Loucy (cell line): Measurements from ENCODE around the gene HPCAL4.

ENCODE experiments used
- H2AFZ ChIP-seq: fragments of 200-600 bp; sonication (generic); 2 replicates; pipeline ENCODE4 v1.6.0; 2016; ENCODE audit warnings: antibody characterized with exemption, mild to moderate bottlenecking, low read length, moderate library complexity
- H3F3A ChIP-seq: fragments of 200-600 bp; 2 replicates; pipeline ENCODE4 v1.6.0; 2016; ENCODE audit warnings: antibody characterized with exemption, low read depth, mild to moderate bottlenecking
- H3K27me3 ChIP-seq: fragments of 200-600 bp; sonication (generic); 2 replicates; pipeline ENCODE4 v1.6.1; 2014; ENCODE audit warnings: low read length, mild to moderate bottlenecking; ENCODE audit not compliant: insufficient read depth, poor library complexity, severe bottlenecking
- H3K36me3 ChIP-seq: fragments of 200-600 bp; sonication (generic); 2 replicates; pipeline ENCODE4 v1.6.1; 2016; ENCODE audit warnings: low read length; ENCODE audit not compliant: insufficient read depth
- H3K4me1 ChIP-seq: fragments of 200-600 bp; sonication (generic); 2 replicates; pipeline ENCODE4 v1.5.1; 2014; ENCODE audit warnings: low read length, mild to moderate bottlenecking; ENCODE audit not compliant: insufficient read depth, poor library complexity, severe bottlenecking
- H3K4me2 ChIP-seq: fragments of 200-600 bp; sonication (generic); 2 replicates; pipeline ENCODE4 v1.6.0; 2014; ENCODE audit warnings: antibody characterized with exemption, low read length, low read depth, mild to moderate bottlenecking; ENCODE audit not compliant: poor library complexity, severe bottlenecking
- H3K4me3 ChIP-seq: fragments of 200-600 bp; sonication (generic); 2 replicates; pipeline ENCODE4 v1.5.1; 2014; ENCODE audit warnings: low read length, mild to moderate bottlenecking, mixed read lengths; ENCODE audit not compliant: poor library complexity, severe bottlenecking
- H3K79me2 ChIP-seq: fragments of 200-600 bp; sonication (generic); 2 replicates; pipeline ENCODE4 v1.6.1; 2014; ENCODE audit warnings: low read length; ENCODE audit not compliant: insufficient read depth
- H3K9ac ChIP-seq: fragments of 200-600 bp; sonication (generic); 2 replicates; pipeline ENCODE4 v1.6.0; 2014; ENCODE audit warnings: mild to moderate bottlenecking, low read depth, low read length, moderate library complexity; ENCODE audit not compliant: poor library complexity, severe bottlenecking
- H3K9me2 ChIP-seq: fragments of 200-600 bp; sonication (generic); replicated peaks from 2 replicates; pipeline ENCODE4 v1.6.1; 2016; ENCODE audit warnings: low read depth, low read length, mixed read lengths
- H3K9me3 ChIP-seq: fragments of 200-600 bp; sonication (generic); 2 replicates; pipeline ENCODE4 v1.6.1; 2014; ENCODE audit warnings: mild to moderate bottlenecking, antibody characterized with exemption, low read length, low read depth; ENCODE audit not compliant: insufficient read depth
- H4K20me1 ChIP-seq: fragments of 200-600 bp; sonication (generic); 2 replicates; pipeline ENCODE4 v1.6.0; 2014; ENCODE audit warnings: antibody characterized with exemption, low read length, mild to moderate bottlenecking; ENCODE audit not compliant: insufficient read depth, poor library complexity, severe bottlenecking
- EZH2phosphoT487 ChIP-seq: fragments of 200-600 bp; IDR thresholded peaks from 2 replicates; pipeline ENCODE4 v1.6.1; 2018; ENCODE audit warnings: antibody characterized with exemption, mild to moderate bottlenecking, moderate library complexity, borderline replicate concordance
- TF ChIP-seq, protein P1 (sequence below): fragments of 200-600 bp; sonication (generic); conservative IDR thresholded peaks from 2 replicates; pipeline ENCODE4 v1.5.1; 2014; ENCODE audit warnings: mild to moderate bottlenecking, antibody characterized with exemption, low read length

The HPCAL4 gene

DNA sequence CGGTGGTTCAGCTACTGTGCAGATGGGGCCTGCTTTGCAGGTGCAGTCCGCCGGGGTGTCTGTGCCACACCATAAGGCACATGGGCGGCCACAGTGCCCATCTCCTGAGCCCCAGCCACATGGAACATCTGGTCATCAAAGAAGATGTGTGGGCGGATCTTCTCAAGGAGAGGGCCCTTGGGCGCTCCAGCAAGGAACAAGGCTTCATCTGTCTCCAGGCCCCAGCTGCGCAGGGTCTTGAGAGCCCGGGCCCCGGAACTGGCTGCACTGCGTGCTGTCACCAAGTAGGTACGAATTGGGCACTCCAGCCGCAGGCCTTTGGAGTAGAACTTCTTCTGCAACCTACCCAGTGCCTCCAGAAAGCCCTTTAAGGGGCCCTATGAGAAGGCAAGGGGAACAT lies 32.1 kb downstream of the HPCAL4 start:
- no peaks in the 10 kb centered on the region for H3K79me2 ChIP-seq
- no peak overlapping the region for H3K9ac ChIP-seq
- no peaks in the 10 kb centered on the region for H3K36me3 ChIP-seq
- H2AFZ ChIP-seq, result no peak overlapping the region
- H3K9me2 ChIP-seq, result no peaks in the 10 kb centered on the region
- no peaks in the 10 kb centered on the region for H4K20me1 ChIP-seq
- H3K4me2 ChIP-seq, result no peak overlapping the region
- TF ChIP-seq EZH2phosphoT487, result no peak
- TF ChIP-seq, protein P1, sequence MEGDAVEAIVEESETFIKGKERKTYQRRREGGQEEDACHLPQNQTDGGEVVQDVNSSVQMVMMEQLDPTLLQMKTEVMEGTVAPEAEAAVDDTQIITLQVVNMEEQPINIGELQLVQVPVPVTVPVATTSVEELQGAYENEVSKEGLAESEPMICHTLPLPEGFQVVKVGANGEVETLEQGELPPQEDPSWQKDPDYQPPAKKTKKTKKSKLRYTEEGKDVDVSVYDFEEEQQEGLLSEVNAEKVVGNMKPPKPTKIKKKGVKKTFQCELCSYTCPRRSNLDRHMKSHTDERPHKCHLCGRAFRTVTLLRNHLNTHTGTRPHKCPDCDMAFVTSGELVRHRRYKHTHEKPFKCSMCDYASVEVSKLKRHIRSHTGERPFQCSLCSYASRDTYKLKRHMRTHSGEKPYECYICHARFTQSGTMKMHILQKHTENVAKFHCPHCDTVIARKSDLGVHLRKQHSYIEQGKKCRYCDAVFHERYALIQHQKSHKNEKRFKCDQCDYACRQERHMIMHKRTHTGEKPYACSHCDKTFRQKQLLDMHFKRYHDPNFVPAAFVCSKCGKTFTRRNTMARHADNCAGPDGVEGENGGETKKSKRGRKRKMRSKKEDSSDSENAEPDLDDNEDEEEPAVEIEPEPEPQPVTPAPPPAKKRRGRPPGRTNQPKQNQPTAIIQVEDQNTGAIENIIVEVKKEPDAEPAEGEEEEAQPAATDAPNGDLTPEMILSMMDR, result no peak
- no peaks in the 10 kb centered on the region for H3F3A ChIP-seq
- H3K27me3 ChIP-seq, result no peaks in the 10 kb centered on the region
- no peaks in the 10 kb centered on the region for H3K9me3 ChIP-seq
- no peak overlapping the region for H3K4me3 ChIP-seq
- H3K4me1 ChIP-seq, result peaks cover 6% of the 10 kb centered on the region

DNA sequence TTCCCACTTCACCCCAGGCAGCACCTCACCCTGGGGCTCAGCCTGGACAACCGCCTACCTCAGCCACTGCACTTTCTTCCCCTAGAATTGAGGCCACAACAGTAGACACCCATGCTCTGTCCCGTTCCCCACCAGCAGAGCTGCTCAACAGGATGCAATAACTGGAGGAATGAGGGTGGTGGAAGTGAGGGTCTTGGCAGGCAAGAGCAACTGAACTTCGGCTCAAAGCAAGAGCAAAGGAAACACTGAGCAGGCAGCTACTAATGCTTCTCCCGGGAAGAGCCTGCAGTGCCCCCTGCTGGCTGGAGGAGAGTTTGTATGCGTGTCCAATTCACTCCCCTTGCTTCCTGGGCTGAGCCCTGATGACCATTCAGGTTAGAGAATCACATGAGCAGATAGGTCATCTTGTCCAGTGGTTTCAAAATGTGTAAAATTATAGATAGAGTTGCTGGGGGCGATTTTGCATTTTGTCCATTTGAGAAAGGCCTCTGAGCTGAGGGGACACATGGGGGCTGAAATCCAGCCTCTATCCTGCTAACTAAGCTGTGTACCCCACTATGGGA lies 33.2 kb downstream of the HPCAL4 start:
- peak overlapping the region; percentile 55 for H3K9ac ChIP-seq
- no peaks in the 10 kb centered on the region for H3K27me3 ChIP-seq
- no peaks in the 10 kb centered on the region for H3K79me2 ChIP-seq
- peaks cover 6% of the 10 kb centered on the region for H3K4me1 ChIP-seq
- H3K9me3 ChIP-seq, result no peaks in the 10 kb centered on the region
- no peaks in the 10 kb centered on the region for H3K9me2 ChIP-seq
- peak overlapping the region; percentile 94 for H2AFZ ChIP-seq
- H3K36me3 ChIP-seq, result no peaks in the 10 kb centered on the region
- H3K4me3 ChIP-seq, result peak overlapping the region; percentile 68
- TF ChIP-seq EZH2phosphoT487, result no peak
- TF ChIP-seq, protein P1, result peak; percentile 96
- peak overlapping the region; percentile 66 for H3K4me2 ChIP-seq
- H4K20me1 ChIP-seq, result no peaks in the 10 kb centered on the region
- H3F3A ChIP-seq, result no peaks in the 10 kb centered on the region

DNA sequence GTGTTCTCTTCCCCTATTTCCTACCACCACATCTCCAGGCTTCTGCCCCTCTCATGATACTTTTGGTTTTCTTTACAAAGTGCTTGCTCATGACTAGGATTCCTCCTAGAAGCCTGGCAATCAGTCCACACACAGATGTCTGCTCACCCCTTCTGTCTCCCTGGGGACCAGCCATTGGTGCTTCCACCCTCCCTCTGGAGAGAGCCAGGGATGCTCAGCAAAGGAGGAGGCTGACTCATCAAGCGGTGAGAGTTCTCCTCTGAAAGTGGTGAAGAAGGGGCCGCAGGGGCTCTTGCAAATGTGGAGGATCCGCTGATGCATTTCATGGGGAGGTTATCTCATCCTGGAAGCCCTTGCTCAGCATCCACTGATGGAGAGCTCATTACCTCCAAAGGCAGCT lies 33.8 kb downstream of the HPCAL4 start:
- Histone ChIP-seq H3F3A (no peaks in the 10 kb centered on the region), H3K36me3 (no peaks in the 10 kb centered on the region), H3K4me3 (peak overlapping the region; percentile 68), H3K9me2 (no peaks in the 10 kb centered on the region), H3K4me2 (peak overlapping the region; percentile 66), H3K79me2 (no peaks in the 10 kb centered on the region), H3K9me3 (no peaks in the 10 kb centered on the region), H2AFZ (peak overlapping the region; percentile 94), H4K20me1 (no peaks in the 10 kb centered on the region), H3K27me3 (no peaks in the 10 kb centered on the region), H3K9ac (peak overlapping the region; percentile 55), H3K4me1 (peaks cover 6% of the 10 kb centered on the region)
- TF ChIP-seq, protein P1, result no peak
- no peak for TF ChIP-seq EZH2phosphoT487
